Right renal cortex interstitium (tissue), 3 donors: ENCODE measurements around the gene DOK4. TPM values are rescaled to one million over a fixed set of nuclear protein-coding genes. Genes with fewer than 3 reads are reported as not detected.

ENCODE experiments used
- polyA plus RNA-seq, 3 donors: library from polyadenylated mRNA; unstranded; fragments of 120-200 nt; gene quantifications; one replicate each; pipeline ENCODE4 v1.2.1, GENCODE V29; 2013; ENCODE audit not compliant: insufficient read length in 3 of 3

DOK4 gene
- polyA plus RNA-seq, 3 donors, result 27.4 to 35.1 (median 32.3) TPM

Other genes with a start within 250 kb of the DOK4 start
- gene ARL2BP, start 241.2 kb downstream of the DOK4 start, polyA plus RNA-seq, result 10 to 100 TPM; 76.7 to 82.2 (median 78.3) TPM
- 10 to 100 TPM; 16.1 to 21.1 (median 20.4) TPM for gene PLLP, start 201.8 kb downstream of the DOK4 start, polyA plus RNA-seq
- gene CCL22, start 127.7 kb downstream of the DOK4 start, polyA plus RNA-seq, result under 1 TPM; 0.06 to 0.10 (median 0.07) TPM
- 10 to 100 TPM; 25.7 to 34.3 (median 30.1) TPM for gene CX3CL1, start 114.0 kb downstream of the DOK4 start, polyA plus RNA-seq
- not detected for gene CCL17, start 81.7 kb downstream of the DOK4 start, polyA plus RNA-seq
- gene CIAPIN1, start 39.1 kb downstream of the DOK4 start, polyA plus RNA-seq, result 100 to 1,000 TPM in 2 of 3 donors, 10 to 100 TPM in 1; 96.5 to 105 (median 103) TPM
- 100 to 1,000 TPM in 2 of 3 donors, 10 to 100 TPM in 1; 97.3 to 101 (median 100) TPM for gene COQ9, start 39.0 kb downstream of the DOK4 start, polyA plus RNA-seq
- 10 to 100 TPM; 84.9 to 89.8 (median 88.0) TPM for gene POLR2C, start 23.8 kb downstream of the DOK4 start, polyA plus RNA-seq
- 10 to 100 TPM; 12.0 to 17.7 (median 14.3) TPM for gene CCDC102A, start 50.1 kb upstream of the DOK4 start, polyA plus RNA-seq
- gene ADGRG5, start 56.1 kb upstream of the DOK4 start, polyA plus RNA-seq, result 1 to 10 TPM in 2 of 3 donors, under 1 TPM in 1; 0.87 to 1.2 (median 1.1) TPM
- gene ADGRG1, start 142.1 kb upstream of the DOK4 start, polyA plus RNA-seq, result 10 to 100 TPM; 68.7 to 76.1 (median 75.6) TPM
- gene ADGRG3, start 181.8 kb upstream of the DOK4 start, polyA plus RNA-seq, result under 1 TPM in 2 of 3 donors, not detected in 1; 0.08 to 0.16 TPM
- gene DRC7, start 208.3 kb upstream of the DOK4 start, polyA plus RNA-seq, result 1 to 10 TPM; 2.3 to 3.9 (median 2.8) TPM
- gene KATNB1, start 249.3 kb upstream of the DOK4 start, polyA plus RNA-seq, result 10 to 100 TPM; 19.9 to 20.1 (median 20.1) TPM